BE2C (cell line): ENCODE results near the gene ATP2A3.

Source experiments
- DNase-seq: peaks from one replicate; pipeline ENCODE4 v3.0.0-alpha.2; 2020
- H3K27me3 ChIP-seq: fragments of 250-450 bp; sonication (Bioruptor Pico); 2 replicates; pipeline ENCODE4 v1.5.1; 2020; ENCODE audit warnings: mild to moderate bottlenecking
- H3K36me3 ChIP-seq: fragments of 250-450 bp; sonication (Bioruptor Pico); 2 replicates; pipeline ENCODE4 v1.5.1; 2020; ENCODE audit warnings: mild to moderate bottlenecking
- H3K4me1 ChIP-seq: fragments of 250-450 bp; sonication (Bioruptor Pico); 2 replicates; pipeline ENCODE4 v1.5.1; 2020
- H3K4me3 ChIP-seq: 2 replicates; pipeline ENCODE4 v1.5.1; 2011; ENCODE audit warnings: low read depth, low read length
- H3K9me3 ChIP-seq: fragments of 250-450 bp; sonication (Bioruptor Pico); 2 replicates; pipeline ENCODE4 v1.5.1; 2020
- CTCF ChIP-seq: IDR thresholded peaks from 2 replicates; pipeline ENCODE4 v1.5.1; 2012; ENCODE audit warnings: mild to moderate bottlenecking, low read depth, low read length

ATP2A3 gene

GRCh38 chr17:3911271-3912053, 52.8 kb downstream of the ATP2A3 start:
- no peak overlapping the region for H3K4me3 ChIP-seq
- no peak for DNase-seq
- H3K9me3 ChIP-seq, result no peaks in the 10 kb centered on the region
- no peak for TF ChIP-seq CTCF
- H3K36me3 ChIP-seq, result no peaks in the 10 kb centered on the region
- no peaks in the 10 kb centered on the region for H3K27me3 ChIP-seq
- H3K4me1 ChIP-seq, result peaks cover 2% of the 10 kb centered on the region; the same call in 1 of the 2 replicates

- no peaks in the 10 kb centered on the region for H3K9me3 ChIP-seq
- no peaks in the 10 kb centered on the region for H3K36me3 ChIP-seq
- H3K4me1 ChIP-seq, result peaks cover 2% of the 10 kb centered on the region; the same call in 1 of the 2 replicates
- no peaks in the 10 kb centered on the region for H3K27me3 ChIP-seq
- no peak overlapping the region for H3K4me3 ChIP-seq
- DNase-seq, result no peak
- TF ChIP-seq CTCF, result no peak
These were observed 53.6 kb downstream of the ATP2A3 start for GRCh38 chr17:3910420-3911270.

GRCh38 chr17:3909257-3909656, 55.0 kb downstream of the ATP2A3 start:
- Histone ChIP-seq H3K9me3 (no peaks in the 10 kb centered on the region), H3K27me3 (no peaks in the 10 kb centered on the region), H3K4me3 (no peak overlapping the region), H3K36me3 (no peaks in the 10 kb centered on the region), H3K4me1 (peaks cover 2% of the 10 kb centered on the region; the same call in 1 of the 2 replicates)
- DNase-seq, result no peak
- TF ChIP-seq CTCF, result no peak

- peak; percentile 5 for DNase-seq
- Histone ChIP-seq H3K9me3 (no peaks in the 10 kb centered on the region), H3K4me3 (no peak overlapping the region), H3K4me1 (no peaks in the 10 kb centered on the region), H3K27me3 (no peaks in the 10 kb centered on the region), H3K36me3 (no peaks in the 10 kb centered on the region)
- no peak for TF ChIP-seq CTCF
These were observed 56.6 kb downstream of the ATP2A3 start for GRCh38 chr17:3907483-3908216.

GRCh38 chr17:3906881-3907280, 57.4 kb downstream of the ATP2A3 start:
- Histone ChIP-seq H3K36me3 (no peaks in the 10 kb centered on the region), H3K9me3 (no peaks in the 10 kb centered on the region), H3K4me3 (no peak overlapping the region), H3K27me3 (no peaks in the 10 kb centered on the region), H3K4me1 (no peaks in the 10 kb centered on the region)
- DNase-seq, result no peak
- TF ChIP-seq CTCF, result no peak
